Heart left ventricle (tissue), 13 donors: ENCODE results near the gene ATXN7L1.
A peak's percentile ranks its signal among the peaks of the same experiment; 100 is the strongest.

Source experiments
- POLR2A ChIP-seq, 2 donors: fragments of 450-650 bp; IDR thresholded peaks; one replicate each; pipeline ENCODE4 v1.6.1; 2017; ENCODE audit warnings: antibody characterized with exemption in 2 of 2, mild to moderate bottlenecking in 2 of 2, moderate library complexity in 2 of 2
- TF ChIP-seq, protein P1 (sequence below), 12 donors: fragments of 200-600 bp; sonication (generic) in 4 of 12; IDR thresholded peaks; one replicate each; pipeline versions ENCODE4 v1.5.0 to v1.8.0; 2018 to 2022; ENCODE audit warnings: antibody characterized with exemption in 12 of 12, mild to moderate bottlenecking in 5 of 12
- donor health status: ischemic (EF 13 %, LVEDD 7.1; RV severe dilation, severe dysfunction).
- donor health status: DM: no; HTN: yes; CAD: no.
- donor health status: DM: no; HTN: no; CAD: no.
- donor health status: ischemic (EF 25% LVEDD 6.9; RV normal size, moderate dysfunction).
- donor health status: ischemic (EF 25% LVEDD 5.7; RV mildly dilated, moderate dysfunction).
- donor health status: ischemic (EF 35%, LVEDD 5.7; RV mildly dilated, moderate dysfunction).
- donor health status: nonischemic (EF 11% LVEDD 7.7; RV severe dilation, severe dysfunction).
- donor health status: DM: yes; HTN: yes; CAD: no.
- donor health status: PGD.
- donor health status: ischemic (EF 29% LVEDD 5.4; RV normal size, mild dysfunction).
- donor health status: nonischemic (EF 23%, LVEDD 6.1; RV moderate dilation, normal function).

DNA sequence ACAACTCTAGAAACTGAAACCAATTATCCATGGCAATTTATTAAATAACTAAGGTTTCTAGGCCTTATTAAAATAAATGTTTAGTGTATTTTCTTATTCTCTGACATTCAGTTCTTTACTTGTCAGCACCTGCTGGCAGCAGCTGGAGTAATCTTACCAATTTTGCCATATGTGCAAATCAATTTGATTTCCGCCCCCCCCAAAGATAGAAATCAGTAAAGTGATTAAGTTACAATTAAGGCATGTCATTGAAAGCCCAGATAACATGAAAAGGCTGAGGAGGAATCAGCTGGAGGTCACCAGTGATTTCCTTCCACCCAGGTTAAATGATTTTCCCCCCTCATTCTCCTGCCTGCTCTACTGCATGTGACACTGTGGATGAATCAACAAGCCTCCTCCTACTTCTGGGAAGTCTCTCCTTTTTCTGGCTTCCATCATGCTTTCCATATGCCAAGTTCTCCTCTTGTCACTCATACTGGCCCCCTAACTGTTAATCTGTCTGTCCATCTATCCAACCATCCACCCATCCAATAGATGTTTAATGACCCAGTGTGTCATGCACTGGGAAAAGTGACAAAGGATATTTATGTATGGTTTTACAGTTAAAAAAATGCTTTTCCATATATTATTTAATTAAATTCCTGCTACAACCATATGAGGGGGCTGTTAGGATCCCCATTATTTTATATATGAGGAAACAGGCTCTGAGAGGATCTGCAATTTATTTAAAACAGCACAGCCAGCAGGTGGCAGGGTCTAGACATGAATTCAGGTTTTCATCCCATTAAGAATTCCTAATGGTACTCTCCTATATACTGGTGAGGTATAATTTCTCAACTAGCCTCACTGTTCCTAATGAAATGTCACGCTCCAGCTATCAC is 116.5 kb downstream of the ATXN7L1 start:
- TF ChIP-seq, protein P1, sequence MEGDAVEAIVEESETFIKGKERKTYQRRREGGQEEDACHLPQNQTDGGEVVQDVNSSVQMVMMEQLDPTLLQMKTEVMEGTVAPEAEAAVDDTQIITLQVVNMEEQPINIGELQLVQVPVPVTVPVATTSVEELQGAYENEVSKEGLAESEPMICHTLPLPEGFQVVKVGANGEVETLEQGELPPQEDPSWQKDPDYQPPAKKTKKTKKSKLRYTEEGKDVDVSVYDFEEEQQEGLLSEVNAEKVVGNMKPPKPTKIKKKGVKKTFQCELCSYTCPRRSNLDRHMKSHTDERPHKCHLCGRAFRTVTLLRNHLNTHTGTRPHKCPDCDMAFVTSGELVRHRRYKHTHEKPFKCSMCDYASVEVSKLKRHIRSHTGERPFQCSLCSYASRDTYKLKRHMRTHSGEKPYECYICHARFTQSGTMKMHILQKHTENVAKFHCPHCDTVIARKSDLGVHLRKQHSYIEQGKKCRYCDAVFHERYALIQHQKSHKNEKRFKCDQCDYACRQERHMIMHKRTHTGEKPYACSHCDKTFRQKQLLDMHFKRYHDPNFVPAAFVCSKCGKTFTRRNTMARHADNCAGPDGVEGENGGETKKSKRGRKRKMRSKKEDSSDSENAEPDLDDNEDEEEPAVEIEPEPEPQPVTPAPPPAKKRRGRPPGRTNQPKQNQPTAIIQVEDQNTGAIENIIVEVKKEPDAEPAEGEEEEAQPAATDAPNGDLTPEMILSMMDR (IDR thresholded peaks at IDR 0.05): peak; percentile 42 to 68 (median 57)
- no peak for TF ChIP-seq POLR2A (IDR thresholded peaks at IDR 0.05)
